GM21786 (cell line): Measurements from ENCODE around the gene EED.

Experiments
- ATAC-seq: cut with Tn5 transposase; IDR thresholded peaks from one replicate; pipeline ENCODE4 v1.9.1; 2021; ENCODE audit not compliant: unreplicated experiment

Gene EED

GRCh38 chr11:86247608-86248007 lies 3.1 kb downstream of the EED start:
- no peak for ATAC-seq

- ATAC-seq, result no peak
Observed at GRCh38 chr11:86248609-86249008, 4.1 kb downstream of the EED start.

- ATAC-seq, result no peak
Observed at GRCh38 chr11:86249307-86250098, 5.0 kb downstream of the EED start.

GRCh38 chr11:86251345-86251744 lies 6.8 kb downstream of the EED start:
- ATAC-seq, result peak; percentile 31

- ATAC-seq, result peak; percentile 83
Observed at GRCh38 chr11:86255896-86256295, 11.3 kb downstream of the EED start.

- no peak for ATAC-seq
Observed at GRCh38 chr11:86256608-86257007, 12.1 kb downstream of the EED start.

GRCh38 chr11:86257446-86257845 lies 12.9 kb downstream of the EED start:
- ATAC-seq, result no peak

- ATAC-seq, result no peak
Observed at GRCh38 chr11:86259730-86260129, 15.2 kb downstream of the EED start.

- no peak for ATAC-seq
Observed at GRCh38 chr11:86261328-86261727, 16.8 kb downstream of the EED start.

- no peak for ATAC-seq
Observed at GRCh38 chr11:86262387-86262786, 17.8 kb downstream of the EED start.

- no peak for ATAC-seq
Observed at GRCh38 chr11:86264649-86265048, 20.1 kb downstream of the EED start.

GRCh38 chr11:86265194-86265593 lies 20.6 kb downstream of the EED start:
- no peak for ATAC-seq

- ATAC-seq, result no peak
Observed at GRCh38 chr11:86269645-86270044, 25.1 kb downstream of the EED start.

- no peak for ATAC-seq
Observed at GRCh38 chr11:86274503-86274902, 29.9 kb downstream of the EED start.

- no peak for ATAC-seq
Observed at GRCh38 chr11:86274999-86275398, 30.4 kb downstream of the EED start.

GRCh38 chr11:86275493-86276370 lies 31.2 kb downstream of the EED start:
- ATAC-seq, result no peak

- no peak for ATAC-seq
Observed at GRCh38 chr11:86277741-86278140, 33.2 kb downstream of the EED start.

GRCh38 chr11:86278226-86278625 lies 33.7 kb downstream of the EED start:
- no peak for ATAC-seq

- ATAC-seq, result no peak
Observed at GRCh38 chr11:86279747-86280146, 35.2 kb downstream of the EED start.

- no peak for ATAC-seq
Observed at GRCh38 chr11:86287468-86287796, 42.9 kb downstream of the EED start.

- ATAC-seq, result no peak
Observed at GRCh38 chr11:86288776-86289507, 44.4 kb downstream of the EED start.
